B cell (primary cell): ENCODE data around the gene POLR2F.

Experiments used
- CTCF ChIP-seq: fragments of 200-600 bp; IDR thresholded peaks from one replicate; pipeline ENCODE4 v1.8.0; 2022; ENCODE audit warnings: antibody characterized with exemption, mild to moderate bottlenecking
- EZH2 ChIP-seq: IDR thresholded peaks from 2 replicates; pipeline ENCODE4 v1.6.1; 2012; ENCODE audit warnings: borderline replicate concordance, low read depth, mild to moderate bottlenecking, moderate library complexity, low read length; ENCODE audit not compliant: insufficient read depth, poor library complexity, severe bottlenecking

GRCh38 chr22:37930952-37931440 lies 22.5 kb upstream of the POLR2F start:
- no peak for TF ChIP-seq CTCF
- TF ChIP-seq EZH2: no peak
